H1 (cell line): ENCODE results near the gene ATP11A. TPM values are rescaled to one million over a fixed set of nuclear protein-coding genes. Genes with fewer than 3 reads are reported as not detected.

Experiments used
- ATF3 ChIP-seq: IDR thresholded peaks from 2 replicates; pipeline ENCODE4 v1.6.1; 2011; ENCODE audit warnings: low read depth, mild to moderate bottlenecking, low read length; ENCODE audit not compliant: insufficient read depth
- BCL11A ChIP-seq, 2 experiments: IDR thresholded peaks; one replicate each; pipeline ENCODE4 v1.6.1; 2011; ENCODE audit warnings: low read depth in 2 of 2, low read length in 2 of 2, mild to moderate bottlenecking in 2 of 2
- CHD7 ChIP-seq: fragments of 300-600 bp; sonication (generic); IDR thresholded peaks from 2 replicates; pipeline ENCODE4 v1.7.1; 2012; ENCODE audit warnings: low read length, moderate library complexity, mild to moderate bottlenecking, inconsistent platforms; ENCODE audit not compliant: insufficient replicate concordance
- JUN ChIP-seq: IDR thresholded peaks from 2 replicates; pipeline ENCODE4 v1.6.1; 2011; ENCODE audit warnings: low read depth, mild to moderate bottlenecking, improper control_type of control experiment, low read length
- MAFK ChIP-seq: IDR thresholded peaks from 2 replicates; pipeline ENCODE4 v1.6.1; 2012; ENCODE audit warnings: low read depth, mild to moderate bottlenecking, improper control_type of control experiment, low read length
- RNF2 ChIP-seq: fragments of 200-900, 300-1000 bp; sonication (generic); IDR thresholded peaks from 2 replicates; pipeline ENCODE4 v1.7.1; 2016; ENCODE audit warnings: borderline replicate concordance, low read depth, mild to moderate bottlenecking, antibody characterized with exemption, low read length; ENCODE audit not compliant: poor library complexity, severe bottlenecking; ENCODE audit errors: missing control alignments
- SIN3A ChIP-seq, 2 experiments: IDR thresholded peaks in 1 of 2; conservative IDR thresholded peaks in 1 of 2; 2 replicates each; pipeline ENCODE4 v1.6.1; 2011 to 2012; ENCODE audit warnings: low read length in 2 of 2, improper control_type of control experiment in 1 of 2, low read depth in 1 of 2, mild to moderate bottlenecking in 1 of 2
- SP1 ChIP-seq: IDR thresholded peaks from 2 replicates; pipeline ENCODE4 v1.6.1; 2011; ENCODE audit warnings: low read depth, low read length
- TCF12 ChIP-seq: IDR thresholded peaks from 2 replicates; pipeline ENCODE4 v1.6.1; 2011; ENCODE audit warnings: low read depth, mild to moderate bottlenecking, low read length
- polyA plus RNA-seq, 7 experiments: library from polyadenylated mRNA; depleted of rRNA in 3 of 7; stranded (reverse) in 5 of 7; unstranded in 2 of 7; fragments of >200 nt in 5 of 7; fragments of 200-250 nt in 2 of 7; gene quantifications; 1 replicate in 5 of 7; 2 replicates in 1 of 7; 4 replicates in 1 of 7; pipeline versions ENCODE4 v1.2.1 to v1.2.3, GENCODE V29; 2011 to 2013; ENCODE audit warnings: missing spikeins in 2 of 7, mixed read lengths in 2 of 7
- total RNA-seq: library from RNA; stranded (reverse); fragmentation: NEBNext Ultra II Directional; extraction: Animal tissue kit (Norgen Biotek cat#: 25700); gene quantifications from 2 replicates; pipeline ENCODE4 v1.2.1, GENCODE V29; 2021

ATP11A gene
- total and polyA plus RNA-seq, 2 of the 8 experiments (the other 6 are each of a cell fraction or from before 2014, with no cell fraction given): 28.8 to 72.9 TPM

- no peak for TF ChIP-seq CHD7
- no peak for TF ChIP-seq RNF2
- no peak for TF ChIP-seq TCF12
- TF ChIP-seq BCL11A (IDR thresholded peaks at IDR 0.05; ENCODE audit: low read depth in 2 of 2, low read length in 2 of 2): no peak
- no peak for TF ChIP-seq SIN3A (conservative IDR thresholded peaks at IDR 0.05 in 1 of 2, IDR thresholded peaks at IDR 0.05 in 1 of 2; ENCODE audit: low read depth in 1 of 2, low read length in 2 of 2)
- no peak for TF ChIP-seq JUN
- no peak for TF ChIP-seq MAFK
- TF ChIP-seq SP1: no peak
- no peak for TF ChIP-seq ATF3
- TF ChIP-seq, all 59 proteins: peak for 0
Observed at GRCh38 chr13:112702341-112702985, 12.6 kb downstream of the ATP11A start (continued).
